Left renal pelvis (tissue), 4 donors: ENCODE results near the gene SBK2. TPM values are rescaled to one million over a fixed set of nuclear protein-coding genes. Genes with fewer than 3 reads are reported as not detected.
"Not testable (repeated sequence)": the region's sequence is repeated elsewhere in the genome, so short reads cannot be mapped to it uniquely, and the experiment has no call there.

Source experiments
- DNase-seq, 4 donors: peaks; one replicate each; pipeline ENCODE4 v3.0.0-alpha.2; 2013; ENCODE audit warnings: low read depth in 4 of 4, low spot score in 3 of 4
- polyA plus RNA-seq, 4 donors: library from polyadenylated mRNA; unstranded; fragments of 120-200 nt; gene quantifications; one replicate each; pipeline ENCODE4 v1.2.1, GENCODE V29; 2013; ENCODE audit not compliant: insufficient read length in 4 of 4

The SBK2 gene
- polyA plus RNA-seq, 4 donors: 0.36 to 0.96 (median 0.80) TPM

- no peak for DNase-seq
Observed at GRCh38 chr19:55536366-55536765, 567 bp downstream of the SBK2 start.

GRCh38 chr19:55535965-55536350 lies 975 bp downstream of the SBK2 start:
- DNase-seq: no peak

GRCh38 chr19:55535173-55535964 lies 1.6 kb downstream of the SBK2 start:
- no peak for DNase-seq

GRCh38 chr19:55534280-55534679 lies 2.7 kb downstream of the SBK2 start:
- DNase-seq: not testable (repeated sequence)

GRCh38 chr19:55530996-55531395 lies 5.9 kb downstream of the SBK2 start:
- no peak for DNase-seq

- no peak for DNase-seq
Observed at GRCh38 chr19:55529636-55530234, 7.2 kb downstream of the SBK2 start.

GRCh38 chr19:55528030-55528803 lies 8.7 kb downstream of the SBK2 start:
- DNase-seq: no peak

GRCh38 chr19:55527197-55528029 lies 9.5 kb downstream of the SBK2 start:
- DNase-seq: no peak

- peak in 1 of 4 donors; percentile 40 for DNase-seq
Observed at GRCh38 chr19:55526216-55527196, 10.4 kb downstream of the SBK2 start.

GRCh38 chr19:55525289-55526101 lies 11.4 kb downstream of the SBK2 start:
- DNase-seq: no peak

- DNase-seq: no peak
Observed at GRCh38 chr19:55520691-55521292, 16.1 kb downstream of the SBK2 start.

GRCh38 chr19:55519451-55520311 lies 17.3 kb downstream of the SBK2 start:
- DNase-seq: no peak

GRCh38 chr19:55516878-55517620 lies 19.9 kb downstream of the SBK2 start:
- peak; percentile 71 to 82 (median 80) for DNase-seq

GRCh38 chr19:55508120-55508519 lies 28.8 kb downstream of the SBK2 start:
- no peak for DNase-seq

GRCh38 chr19:55504981-55505380 lies 32.0 kb downstream of the SBK2 start:
- DNase-seq: no peak

- no peak for DNase-seq
Observed at GRCh38 chr19:55504252-55504603, 32.7 kb downstream of the SBK2 start.
